Stimulated activated CD8-positive, alpha-beta memory T cell treated with anti-CD3 and anti-CD28 coated beads, Interleukin-15, amount 100 ng/mL, for 48 hours (primary cell): Measurements from ENCODE around the gene GOLT1A.

Experiments
- DNase-seq, 2 donors: peaks; one replicate each; pipeline ENCODE4 v3.0.0-alpha.2; 2020; ENCODE audit warnings: low read depth in 2 of 2

Gene GOLT1A

DNA sequence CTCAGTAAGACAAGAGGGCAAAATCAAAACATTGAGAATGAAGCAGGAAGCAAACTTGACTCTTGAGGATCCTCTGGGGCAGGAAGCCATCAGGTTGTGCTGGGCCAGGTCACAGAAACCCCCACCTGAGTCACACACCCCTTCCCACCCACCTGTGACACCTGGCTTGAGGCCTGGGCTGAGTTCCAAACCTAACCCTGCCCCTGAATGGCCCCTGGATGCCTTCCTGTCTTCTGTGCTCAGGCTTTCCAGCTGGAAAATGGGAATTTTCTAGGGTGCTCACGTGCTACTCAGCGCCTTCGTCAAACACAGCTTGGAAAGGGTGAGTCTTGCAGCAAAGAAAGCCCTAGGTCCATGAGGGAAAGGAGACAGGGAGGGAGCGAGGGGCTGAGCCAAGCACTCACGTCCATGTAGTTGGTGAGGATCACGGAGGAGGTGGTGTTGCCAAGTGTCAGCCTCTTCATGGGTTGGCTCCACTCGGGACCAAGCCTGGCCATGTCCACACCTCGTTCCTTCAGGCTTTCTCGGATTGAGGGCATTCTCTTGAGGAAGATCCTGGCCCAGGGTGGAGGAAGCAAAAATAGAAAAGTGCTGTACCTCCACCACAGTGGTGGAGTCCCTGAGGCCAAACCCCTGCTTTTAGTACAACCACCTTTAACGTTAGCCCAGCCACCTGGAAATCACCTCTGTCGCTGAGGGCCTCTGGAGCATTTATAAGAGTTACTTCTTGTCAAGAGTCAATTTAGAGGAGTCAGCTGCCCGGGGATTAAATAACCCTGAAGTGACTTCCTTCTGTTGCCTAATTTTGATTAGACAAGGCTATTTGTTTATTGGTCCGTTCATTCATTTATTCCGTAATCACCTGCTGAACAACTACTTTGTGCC lies 51.9 kb downstream of the GOLT1A start:
- no peak for DNase-seq

DNA sequence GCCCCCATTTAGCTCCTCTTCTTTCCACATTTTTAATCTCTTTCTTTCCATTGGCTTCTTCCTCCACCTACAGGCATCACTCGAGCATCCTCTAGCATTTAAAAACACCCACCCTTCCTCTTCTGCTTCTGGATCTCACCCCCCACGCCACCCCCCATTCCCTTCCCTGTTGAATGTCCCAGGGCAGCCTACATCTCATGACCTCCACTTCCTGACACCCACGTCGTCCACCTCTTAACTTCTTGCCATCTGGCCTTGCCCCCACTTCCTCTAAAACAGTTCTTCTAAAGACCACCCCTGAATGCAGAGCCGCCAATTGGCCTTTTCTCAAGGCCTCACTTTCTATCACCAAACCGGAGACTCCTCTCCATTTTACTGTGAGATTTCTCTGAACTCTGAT lies 55.8 kb downstream of the GOLT1A start:
- DNase-seq, result no peak

DNA sequence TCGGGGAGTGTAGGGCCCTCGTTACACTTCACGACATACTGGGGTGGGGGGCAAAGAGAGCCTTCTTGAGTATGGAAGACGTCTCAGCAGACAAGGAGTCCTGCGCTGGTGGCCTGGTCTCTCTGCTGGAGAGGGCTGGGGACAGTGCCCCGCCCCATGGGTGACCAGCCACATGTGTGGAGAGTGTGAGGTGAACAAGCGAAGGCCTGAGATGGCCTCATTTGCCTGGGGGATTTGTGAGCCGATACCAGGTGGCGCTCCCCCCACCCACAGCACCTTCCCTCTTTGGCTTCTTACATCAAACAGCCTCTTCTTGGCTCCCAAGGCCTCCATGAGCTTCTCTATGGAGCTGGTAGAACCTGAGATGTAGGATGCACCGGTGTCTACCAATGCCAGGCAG lies 57.9 kb downstream of the GOLT1A start:
- DNase-seq, result no peak

DNA sequence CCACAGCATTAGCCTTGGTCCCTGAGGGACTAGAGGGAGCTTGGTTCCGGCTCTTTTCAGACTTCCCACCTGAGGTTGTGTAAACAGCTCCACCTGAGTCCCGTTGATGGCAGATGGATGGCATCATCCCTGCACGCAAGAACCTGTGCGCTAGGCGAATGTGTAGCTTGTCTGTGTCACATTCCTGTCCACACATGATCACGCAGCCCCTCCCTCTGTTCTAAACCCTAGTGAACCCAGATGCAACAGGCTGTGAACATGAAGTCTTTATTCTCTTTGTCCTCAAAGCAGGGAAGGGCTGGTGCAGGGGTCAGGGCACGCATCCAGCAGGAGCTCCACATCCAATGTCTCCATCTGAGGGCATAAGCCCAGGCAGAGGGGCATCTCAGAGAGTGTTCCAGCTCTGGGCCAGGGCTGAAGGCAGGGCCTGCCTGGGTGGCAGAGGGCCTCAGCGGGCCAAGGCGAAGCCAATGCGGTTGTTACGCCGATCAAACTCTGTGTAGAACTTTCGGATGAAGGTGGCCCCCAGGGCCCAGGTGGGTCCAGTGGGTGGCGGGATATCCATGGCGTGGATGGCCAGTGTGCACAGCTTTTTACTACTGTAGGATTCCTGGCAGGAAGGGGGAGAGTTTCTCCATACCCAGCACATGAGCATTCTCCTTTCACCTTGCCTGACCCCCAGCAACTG lies 59.1 kb downstream of the GOLT1A start:
- DNase-seq, result no peak

DNA sequence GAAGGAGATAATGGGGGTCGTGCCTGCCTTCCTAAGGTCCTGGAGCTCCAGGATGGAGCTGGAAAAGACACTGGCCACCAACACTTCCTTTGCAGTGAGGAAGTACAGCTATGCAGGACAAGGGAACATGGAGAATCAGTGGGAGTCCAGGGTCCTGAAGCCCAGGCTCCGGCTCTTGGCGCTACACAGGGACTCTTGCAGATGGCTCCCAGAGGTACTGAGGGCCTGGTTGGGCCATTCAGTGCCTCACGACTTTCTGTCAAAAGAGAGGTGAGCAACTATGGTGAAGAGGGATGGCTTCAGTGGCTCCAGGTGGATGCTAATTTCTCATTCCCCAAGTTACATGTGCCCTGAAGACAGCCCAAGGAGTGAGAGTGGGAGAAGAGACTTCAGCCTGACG lies 60.1 kb downstream of the GOLT1A start:
- no peak for DNase-seq

DNA sequence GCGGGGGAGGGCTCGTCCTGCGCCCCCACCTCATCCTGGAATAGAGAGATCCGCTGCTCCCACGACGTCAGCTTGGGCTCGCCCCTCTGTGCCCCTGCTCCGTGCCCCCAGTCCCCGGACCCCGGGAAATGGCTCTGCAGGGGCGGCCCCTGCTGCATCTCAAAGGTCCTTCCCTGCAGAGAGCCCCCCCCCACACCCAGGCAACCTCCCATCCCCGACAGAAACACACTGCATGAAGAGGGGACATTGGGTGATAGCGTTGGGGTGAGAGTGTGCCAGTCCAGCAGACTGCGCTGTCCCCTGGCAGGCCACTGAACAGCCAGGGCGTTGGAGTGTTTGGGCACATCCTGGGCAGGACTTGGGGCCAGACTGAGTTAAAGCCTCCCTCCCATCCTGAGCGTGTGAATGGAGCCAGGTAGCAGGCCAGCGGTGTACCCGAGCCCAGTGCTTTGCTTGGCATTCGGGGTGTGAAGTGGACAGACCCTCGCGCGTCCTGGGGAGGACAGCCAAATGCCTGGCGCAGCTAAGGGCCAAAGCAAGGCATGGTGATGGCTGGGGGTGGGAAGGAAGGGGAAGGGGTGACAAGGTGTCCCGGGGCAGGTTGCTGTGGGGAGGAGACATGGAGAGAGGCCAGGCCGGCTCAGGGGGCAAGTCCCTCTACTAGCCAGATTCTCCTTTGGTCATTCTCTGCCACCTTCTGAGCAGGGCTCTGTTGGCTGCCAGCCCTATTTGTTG lies 61.3 kb downstream of the GOLT1A start:
- no peak for DNase-seq

DNA sequence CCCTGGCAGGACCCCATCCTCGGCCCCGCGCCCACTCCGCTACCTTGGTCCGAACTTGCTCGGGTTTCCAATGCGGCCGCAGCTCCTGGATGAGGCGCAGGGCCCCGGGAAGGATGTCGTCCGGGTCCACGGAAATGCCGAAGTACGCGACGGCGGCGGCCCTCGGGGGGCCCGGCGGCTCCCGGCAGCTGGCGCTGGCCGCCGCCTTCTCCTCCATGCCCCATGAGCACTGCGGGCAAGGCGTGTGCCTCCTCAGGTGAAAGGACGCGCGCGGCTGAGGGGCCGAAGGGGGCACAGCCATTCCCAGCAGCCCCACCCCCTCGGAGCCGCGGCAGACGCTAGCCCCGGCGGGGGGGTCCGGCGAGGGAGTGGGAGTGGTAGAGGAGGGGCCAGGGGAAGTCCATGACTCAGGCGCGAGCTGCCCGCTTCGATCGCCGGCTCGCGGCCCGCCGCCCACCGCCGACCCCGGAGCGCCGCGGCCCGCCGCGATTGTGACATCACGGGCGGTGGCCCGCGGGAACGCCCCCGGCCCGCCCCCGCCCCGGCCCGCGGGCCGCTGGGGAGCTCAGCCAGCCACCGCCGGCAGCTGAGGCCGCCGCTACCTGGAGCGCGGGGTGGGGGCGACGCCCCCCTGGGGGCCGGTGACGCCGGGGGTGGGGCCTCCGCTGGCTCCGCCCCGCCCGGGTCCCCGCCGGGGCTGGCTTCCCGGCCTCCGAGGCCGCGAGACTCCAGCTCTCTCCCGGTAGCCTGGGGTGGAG lies 62.1 kb downstream of the GOLT1A start, which contains the start of gene ETNK2:
ETNK2 (minus strand) TSS at position 493 of the 758 bp plus-strand sequence; CDS start at position 301, 192 bp downstream.
- DNase-seq, result peak; percentile 27 to 37

DNA sequence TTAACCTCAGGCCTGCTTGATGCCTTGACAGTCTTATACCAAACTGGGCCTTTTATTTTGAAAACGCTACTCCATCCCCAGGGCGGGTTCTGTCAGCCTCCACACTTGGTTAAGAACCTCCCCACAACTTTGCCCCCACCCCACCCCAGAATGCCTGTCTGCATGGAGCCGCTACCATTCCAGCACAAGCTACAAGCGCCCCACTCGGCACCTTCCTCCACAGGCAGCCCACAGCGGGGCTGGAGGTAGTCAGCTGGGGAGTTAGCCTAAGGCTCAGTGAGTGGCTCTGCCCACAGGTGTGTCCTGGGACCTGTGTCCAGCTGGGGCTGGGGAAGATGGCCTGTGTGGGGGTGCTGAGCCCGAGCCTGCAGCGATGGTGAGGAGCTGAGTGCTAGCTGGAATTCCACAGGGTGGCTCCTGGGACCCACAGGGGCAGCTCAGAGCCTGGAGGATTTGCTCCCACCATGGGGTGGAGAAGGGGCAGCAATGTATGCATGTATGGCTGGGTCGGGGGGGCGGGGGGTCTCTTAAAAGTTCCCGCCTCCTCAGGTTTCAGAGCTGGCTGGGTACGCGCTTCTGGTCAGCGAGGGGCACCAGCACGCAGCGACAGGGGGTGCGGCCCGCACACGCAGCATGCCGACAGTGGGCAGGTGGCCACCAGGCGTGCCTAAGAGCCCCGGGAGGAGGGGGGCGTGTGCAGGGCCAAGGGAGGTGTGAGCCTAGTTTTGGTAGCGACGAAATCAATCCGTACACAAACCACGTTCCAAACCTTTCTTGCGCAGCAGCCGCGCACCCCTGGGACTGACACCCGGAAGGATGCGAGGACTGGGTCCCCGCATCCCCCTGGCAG lies 62.9 kb downstream of the GOLT1A start:
- DNase-seq, result no peak

DNA sequence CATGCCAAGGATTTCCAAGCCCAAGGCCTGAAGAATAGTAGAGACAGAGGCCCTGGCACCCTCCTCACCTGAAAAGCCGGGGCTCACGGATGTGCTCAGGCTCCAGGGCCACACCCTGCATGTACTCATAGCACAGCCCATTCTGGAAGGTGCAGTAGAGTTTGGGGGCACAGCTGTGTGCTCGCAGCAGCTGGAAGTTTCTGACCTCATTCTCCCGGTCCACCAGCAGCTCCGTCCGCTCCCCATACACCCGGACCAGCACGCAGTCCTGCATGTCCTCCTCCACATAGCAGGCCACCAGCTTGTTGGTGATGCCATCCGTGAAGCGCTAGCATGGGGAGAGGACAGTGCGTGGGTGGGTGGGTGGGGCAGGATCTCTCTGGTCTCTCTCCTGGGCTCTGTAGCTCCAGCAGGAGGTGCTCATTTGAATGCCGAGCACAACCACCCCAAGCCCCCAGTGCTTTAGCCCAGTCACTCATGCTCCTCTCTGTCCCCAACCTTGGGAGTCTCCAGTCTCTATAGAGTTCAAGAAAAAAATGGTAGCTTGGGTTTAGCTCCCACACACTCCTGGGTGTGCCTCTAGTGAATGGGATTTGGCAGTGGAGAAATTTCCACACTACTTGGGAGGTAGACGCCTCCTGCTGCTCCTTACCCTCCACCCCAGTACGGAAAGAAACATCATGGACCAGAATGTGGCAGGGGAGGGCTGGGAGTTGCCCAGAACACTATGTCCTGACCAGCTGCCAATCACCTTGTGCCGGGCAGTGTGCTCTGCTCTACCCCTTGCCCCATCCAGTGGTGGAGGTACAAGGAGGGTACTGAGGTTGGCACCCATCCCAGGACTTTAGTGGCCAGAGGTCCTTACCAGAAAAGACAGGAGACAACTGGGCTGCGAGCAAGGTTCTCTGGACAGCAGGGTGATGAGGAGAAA lies 63.9 kb downstream of the GOLT1A start:
- no peak for DNase-seq

DNA sequence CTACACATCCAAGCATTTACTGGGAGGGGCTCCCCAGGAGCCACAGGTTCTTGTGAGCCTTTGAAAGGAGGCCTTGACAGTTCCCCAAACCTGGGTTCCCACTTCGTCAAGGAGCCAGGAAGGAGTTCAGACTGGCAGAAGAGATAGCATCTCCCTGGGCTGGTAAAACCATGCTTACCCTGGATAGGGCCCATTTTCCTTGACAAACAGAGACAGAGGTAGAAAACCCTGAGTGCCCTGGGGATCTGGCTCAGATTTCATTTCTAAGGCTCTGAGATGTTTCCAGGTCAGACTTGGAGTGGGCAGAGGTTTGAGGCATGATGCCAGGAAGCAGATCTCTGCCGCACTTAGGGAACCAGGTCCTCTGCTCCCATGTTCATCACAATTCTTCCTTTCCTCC lies 64.7 kb downstream of the GOLT1A start:
- DNase-seq, result no peak
